Loucy (cell line): Measurements from ENCODE around the gene NLGN4Y.

ENCODE experiments used
- CTCF ChIP-seq: fragments of 200-600 bp; sonication (generic); conservative IDR thresholded peaks from 2 replicates; pipeline ENCODE4 v1.5.1; 2014; ENCODE audit warnings: mild to moderate bottlenecking, antibody characterized with exemption, low read length
- EZH2phosphoT487 ChIP-seq: fragments of 200-600 bp; IDR thresholded peaks from 2 replicates; pipeline ENCODE4 v1.6.1; 2018; ENCODE audit warnings: antibody characterized with exemption, mild to moderate bottlenecking, moderate library complexity, borderline replicate concordance

GRCh38 chrY:14824583-14824982 is 300.3 kb downstream of the NLGN4Y start:
- no peak for TF ChIP-seq CTCF
- no peak for TF ChIP-seq EZH2phosphoT487
